ENCODE data around the gene IRF2BPL. TPM values are rescaled to one million over a fixed set of nuclear protein-coding genes. Genes with fewer than 3 reads are reported as not detected.

The IRF2BPL gene
- total RNA-seq, 1 experiment from 2014 or later: 74.6 TPM

DNA sequence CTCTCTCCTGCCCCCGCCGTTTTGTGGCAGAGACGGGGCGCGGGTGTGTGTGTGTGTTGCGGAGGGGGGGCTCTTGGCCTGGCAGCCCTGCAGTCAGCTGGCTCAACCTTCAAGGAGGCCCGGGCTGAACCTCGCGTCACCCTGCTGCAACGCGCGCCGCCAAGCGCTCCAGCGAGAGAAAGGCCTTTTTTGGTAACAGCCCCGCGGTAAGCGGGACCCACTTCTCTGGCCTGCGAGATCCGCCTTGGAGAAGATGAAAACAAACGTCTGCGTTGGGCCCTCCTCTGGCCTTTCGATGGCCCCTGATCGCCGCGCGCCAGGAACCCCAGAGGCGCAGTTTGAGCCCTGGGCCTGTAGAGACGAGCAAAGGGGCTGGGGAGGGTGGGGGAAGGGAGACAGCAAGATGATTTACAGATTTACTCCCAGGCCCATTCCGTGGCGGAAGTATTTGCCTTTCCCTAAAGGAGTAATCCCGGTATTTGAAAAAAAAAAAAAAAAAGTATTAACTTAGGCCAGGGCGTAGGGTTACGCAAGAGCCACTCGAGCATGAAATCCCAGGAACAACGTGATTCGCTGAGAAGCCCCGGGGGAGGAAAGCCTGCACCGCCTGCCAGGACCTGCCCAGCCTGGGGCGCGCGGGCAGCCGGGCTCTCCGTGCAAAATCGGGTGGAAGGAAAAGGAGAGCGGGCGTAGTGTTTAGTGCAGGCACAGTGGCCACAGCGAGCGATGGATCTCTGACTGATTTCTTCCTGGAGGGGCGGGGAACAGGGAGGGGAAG lies 4.5 kb upstream of the IRF2BPL start:
- CTCF ChIA-PET: interaction anchor here (1.2 kb wide), 1 partner anchor 114 kb away, joined by 4 read pairs; no protein-coding TSS in a partner anchor
- peak; percentile 66 for TF ChIP-seq POLR2AphosphoS5 (IDR thresholded peaks at IDR 0.05; ENCODE audit: low read depth, low read length)
- TF ChIP-seq POLR2A (IDR thresholded peaks at IDR 0.05; ENCODE audit: borderline replicate concordance, extremely low read depth, insufficient read depth, insufficient read length): no peak
- TF ChIP-seq, protein P1, sequence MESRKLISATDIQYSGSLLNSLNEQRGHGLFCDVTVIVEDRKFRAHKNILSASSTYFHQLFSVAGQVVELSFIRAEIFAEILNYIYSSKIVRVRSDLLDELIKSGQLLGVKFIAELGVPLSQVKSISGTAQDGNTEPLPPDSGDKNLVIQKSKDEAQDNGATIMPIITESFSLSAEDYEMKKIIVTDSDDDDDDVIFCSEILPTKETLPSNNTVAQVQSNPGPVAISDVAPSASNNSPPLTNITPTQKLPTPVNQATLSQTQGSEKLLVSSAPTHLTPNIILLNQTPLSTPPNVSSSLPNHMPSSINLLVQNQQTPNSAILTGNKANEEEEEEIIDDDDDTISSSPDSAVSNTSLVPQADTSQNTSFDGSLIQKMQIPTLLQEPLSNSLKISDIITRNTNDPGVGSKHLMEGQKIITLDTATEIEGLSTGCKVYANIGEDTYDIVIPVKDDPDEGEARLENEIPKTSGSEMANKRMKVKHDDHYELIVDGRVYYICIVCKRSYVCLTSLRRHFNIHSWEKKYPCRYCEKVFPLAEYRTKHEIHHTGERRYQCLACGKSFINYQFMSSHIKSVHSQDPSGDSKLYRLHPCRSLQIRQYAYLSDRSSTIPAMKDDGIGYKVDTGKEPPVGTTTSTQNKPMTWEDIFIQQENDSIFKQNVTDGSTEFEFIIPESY (IDR thresholded peaks at IDR 0.05; ENCODE audit: extremely low read depth, insufficient replicate concordance, low read length): peak; percentile 61
- TF ChIP-seq SIN3A (IDR thresholded peaks at IDR 0.05; ENCODE audit: low read depth): no peak
- TF ChIP-seq, protein P2, sequence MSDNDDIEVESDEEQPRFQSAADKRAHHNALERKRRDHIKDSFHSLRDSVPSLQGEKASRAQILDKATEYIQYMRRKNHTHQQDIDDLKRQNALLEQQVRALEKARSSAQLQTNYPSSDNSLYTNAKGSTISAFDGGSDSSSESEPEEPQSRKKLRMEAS (IDR thresholded peaks at IDR 0.05): no peak
- TF ChIP-seq ZNF274 (IDR thresholded peaks at IDR 0.05; ENCODE audit: low read depth, low read length): no peak
- no peak for TF ChIP-seq FOSL1 (IDR thresholded peaks at IDR 0.05; ENCODE audit: low read depth)
- TF ChIP-seq EZH2phosphoT487 (IDR thresholded peaks at IDR 0.05; ENCODE audit: borderline replicate concordance): no peak
- no peak for TF ChIP-seq CEBPB (IDR thresholded peaks at IDR 0.05; ENCODE audit: low read depth)
- TF ChIP-seq YY1 (IDR thresholded peaks at IDR 0.05; ENCODE audit: extremely low read depth, insufficient replicate concordance, low read depth, low read length): no peak
- no peak for TF ChIP-seq SRF (IDR thresholded peaks at IDR 0.05; ENCODE audit: low read depth)
- TF ChIP-seq, protein P3, sequence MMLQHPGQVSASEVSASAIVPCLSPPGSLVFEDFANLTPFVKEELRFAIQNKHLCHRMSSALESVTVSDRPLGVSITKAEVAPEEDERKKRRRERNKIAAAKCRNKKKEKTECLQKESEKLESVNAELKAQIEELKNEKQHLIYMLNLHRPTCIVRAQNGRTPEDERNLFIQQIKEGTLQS (IDR thresholded peaks at IDR 0.05): no peak
- TF ChIP-seq REST (IDR thresholded peaks at IDR 0.05; ENCODE audit: low read depth): no peak
- no peak for TF ChIP-seq SP1 (IDR thresholded peaks at IDR 0.05; ENCODE audit: low read depth)
- TF ChIP-seq EGR1 (IDR thresholded peaks at IDR 0.05; ENCODE audit: low read depth): no peak
- no peak for TF ChIP-seq ELF1 (IDR thresholded peaks at IDR 0.05; ENCODE audit: borderline replicate concordance, low read depth)
- TF ChIP-seq CBX3 (IDR thresholded peaks at IDR 0.05; ENCODE audit: low read depth): no peak
- no peak for TF ChIP-seq TCF7L2 (IDR thresholded peaks at IDR 0.05; ENCODE audit: borderline replicate concordance, extremely low read depth, insufficient read depth, insufficient read length)
- peak; percentile 53; the same call in 1 of the 2 replicates for TF ChIP-seq ZFX (IDR thresholded peaks at IDR 0.05)
- no peak for TF ChIP-seq EZH2 (IDR thresholded peaks at IDR 0.05)
- no peak for TF ChIP-seq JUND (IDR thresholded peaks at IDR 0.05)

More for the DNA sequence above, 4.5 kb upstream of the IRF2BPL start:
- H3K9me2 ChIP-seq (ENCODE audit: insufficient read depth): no peaks in the 10 kb centered on the region
- ATAC-seq: peak; percentile 46
- no peak overlapping the region for H2AFZ ChIP-seq (ENCODE audit: low read depth, low read length, poor library complexity, severe bottlenecking)
- no peaks in the 10 kb centered on the region for H3K27me3 ChIP-seq (ENCODE audit: insufficient read depth, low read length)
- H3K4me2 ChIP-seq (ENCODE audit: low read length): peak overlapping the region; percentile 84
- ChIA-PET RAD21 (ENCODE audit: low non-redundant PET in 1 of 2, low total read pairs in 2 of 2, uncharacterized antibody in 2 of 2, unreplicated experiment in 2 of 2) (no interaction called here), POLR2A (no interaction called here)
- H3K9ac ChIP-seq (ENCODE audit: low read length): peak overlapping the region; percentile 72
- peaks cover 52 to 63% of the 10 kb centered on the region in 2 experiments for H3K4me1 ChIP-seq (ENCODE audit: control insufficient read depth in 1 of 2, insufficient read depth in 2 of 2, low read length in 2 of 2)
- intact Hi-C loops (cut with micrococcal nuclease): no loop called here
- peak overlapping the region; percentile 95 for H3K27ac ChIP-seq (ENCODE audit: low read depth, low read length)
- no TSS peak for BruUV-seq (replicated peaks)
- no peaks in the 10 kb centered on the region for H3K36me3 ChIP-seq (ENCODE audit: control insufficient read depth in 1 of 2, insufficient read depth in 2 of 2, low read length in 2 of 2)
- no peaks in the 10 kb centered on the region; the same call in 1 of the 2 replicates for H3K79me2 ChIP-seq (ENCODE audit: insufficient read depth, low read length)
- peak overlapping the region; percentile 56 to 66 for H3K4me3 ChIP-seq (replicated peaks in 1 of 2; ENCODE audit: low read depth in 1 of 2, low read length in 2 of 2)
- no peaks in the 10 kb centered on the region for H4K20me1 ChIP-seq (ENCODE audit: insufficient read depth)
- DNase-seq (ENCODE audit: low read depth, low spot score): no peak
- no peaks in the 10 kb centered on the region for H3K9me3 ChIP-seq (ENCODE audit: control insufficient read depth in 1 of 2, insufficient read depth in 1 of 2, low read depth in 1 of 2, low read length in 2 of 2)
